Tibial nerve (tissue), 4 donors: ENCODE results near the gene PLEKHF1.
"Not testable (repeated sequence)": the region's sequence is repeated elsewhere in the genome, so short reads cannot be mapped to it uniquely, and the experiment has no call there.

Source experiments
- EP300 ChIP-seq, 2 donors: sonication (generic); formaldehyde crosslinking; IDR thresholded peaks; one replicate each; pipeline ENCODE4 v1.6.1; 2017; ENCODE audit warnings: antibody characterized with exemption in 2 of 2, mild to moderate bottlenecking in 1 of 2
- POLR2A ChIP-seq, 2 donors: fragments of 450-650 bp; IDR thresholded peaks; one replicate each; pipeline ENCODE4 v1.6.1; 2017; ENCODE audit warnings: antibody characterized with exemption in 2 of 2, mild to moderate bottlenecking in 2 of 2, moderate library complexity in 2 of 2
- TF ChIP-seq, protein P1 (sequence below), 5 experiments: fragments of 200-600 bp in 3 of 5; fragments of 450-650 bp in 2 of 5; sonication (generic) in 3 of 5; IDR thresholded peaks; one replicate each; pipeline ENCODE4 v1.5.1; 2016 to 2019; ENCODE audit warnings: antibody characterized with exemption in 5 of 5, mild to moderate bottlenecking in 3 of 5, moderate library complexity in 2 of 5

DNA sequence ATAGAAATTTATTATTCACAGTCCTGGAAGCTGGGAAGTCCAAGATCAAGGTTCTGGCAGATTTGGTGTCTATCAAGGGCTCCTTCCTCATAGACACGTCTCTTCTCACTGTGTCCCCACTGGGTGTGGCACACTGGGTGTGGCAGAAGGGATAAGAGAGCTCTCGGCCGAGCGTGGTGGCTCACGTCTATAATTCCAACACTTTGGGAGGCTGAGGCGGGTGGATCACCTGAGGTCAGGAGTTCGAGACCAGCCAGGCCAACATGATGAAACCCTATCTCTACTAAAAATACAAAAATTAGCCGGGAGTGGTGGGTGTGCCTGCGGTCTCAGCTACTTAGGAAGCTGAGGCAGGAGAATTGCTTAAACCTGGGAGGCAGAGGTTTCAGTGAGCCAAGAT lies 38.4 kb upstream of the PLEKHF1 start:
- TF ChIP-seq POLR2A, EP300 (IDR thresholded peaks at IDR 0.05): not testable (repeated sequence)
- TF ChIP-seq, protein P1, sequence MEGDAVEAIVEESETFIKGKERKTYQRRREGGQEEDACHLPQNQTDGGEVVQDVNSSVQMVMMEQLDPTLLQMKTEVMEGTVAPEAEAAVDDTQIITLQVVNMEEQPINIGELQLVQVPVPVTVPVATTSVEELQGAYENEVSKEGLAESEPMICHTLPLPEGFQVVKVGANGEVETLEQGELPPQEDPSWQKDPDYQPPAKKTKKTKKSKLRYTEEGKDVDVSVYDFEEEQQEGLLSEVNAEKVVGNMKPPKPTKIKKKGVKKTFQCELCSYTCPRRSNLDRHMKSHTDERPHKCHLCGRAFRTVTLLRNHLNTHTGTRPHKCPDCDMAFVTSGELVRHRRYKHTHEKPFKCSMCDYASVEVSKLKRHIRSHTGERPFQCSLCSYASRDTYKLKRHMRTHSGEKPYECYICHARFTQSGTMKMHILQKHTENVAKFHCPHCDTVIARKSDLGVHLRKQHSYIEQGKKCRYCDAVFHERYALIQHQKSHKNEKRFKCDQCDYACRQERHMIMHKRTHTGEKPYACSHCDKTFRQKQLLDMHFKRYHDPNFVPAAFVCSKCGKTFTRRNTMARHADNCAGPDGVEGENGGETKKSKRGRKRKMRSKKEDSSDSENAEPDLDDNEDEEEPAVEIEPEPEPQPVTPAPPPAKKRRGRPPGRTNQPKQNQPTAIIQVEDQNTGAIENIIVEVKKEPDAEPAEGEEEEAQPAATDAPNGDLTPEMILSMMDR (IDR thresholded peaks at IDR 0.05) = not testable (repeated sequence)
